H9 (cell line): ENCODE data around the gene TMEM171. TPM values are rescaled to one million over a fixed set of nuclear protein-coding genes. Genes with fewer than 3 reads are reported as not detected.

Experiments used
- DNase-seq: peaks from one replicate; pipeline ENCODE4 v3.0.0-alpha.2; 2017
- H2AFZ ChIP-seq: one replicate; pipeline ENCODE4 v1.6.1; 2013; ENCODE audit warnings: mild to moderate bottlenecking, low read length, control low read depth, moderate library complexity
- H2AK5ac ChIP-seq: 2 replicates; pipeline ENCODE4 v1.6.1; 2013; ENCODE audit warnings: low read length, control low read depth, mixed read lengths; ENCODE audit not compliant: insufficient read length
- H2BK120ac ChIP-seq: one replicate; pipeline ENCODE4 v1.6.1; 2013; ENCODE audit warnings: low read depth, mild to moderate bottlenecking, low read length, control low read depth, inconsistent platforms; ENCODE audit not compliant: poor library complexity, severe bottlenecking
- H2BK12ac ChIP-seq: 2 replicates; pipeline ENCODE4 v1.6.1; 2013; ENCODE audit warnings: low read length, control low read depth, mixed read lengths, low read depth; ENCODE audit not compliant: insufficient read length
- H2BK15ac ChIP-seq: 2 replicates; pipeline ENCODE4 v1.6.1; 2013; ENCODE audit warnings: low read depth, low read length, control low read depth
- H2BK20ac ChIP-seq: one replicate; pipeline ENCODE4 v1.6.1; 2013; ENCODE audit warnings: low read depth, mild to moderate bottlenecking, low read length, control low read depth, inconsistent platforms; ENCODE audit not compliant: poor library complexity, severe bottlenecking
- H2BK5ac ChIP-seq: 2 replicates; pipeline ENCODE4 v1.6.1; 2013; ENCODE audit warnings: low read length, control low read depth, mixed read lengths; ENCODE audit not compliant: insufficient read length
- H3K14ac ChIP-seq: 2 replicates; pipeline ENCODE4 v1.6.1; 2013; ENCODE audit warnings: low read length, control low read depth; ENCODE audit not compliant: insufficient read depth
- H3K18ac ChIP-seq: 2 replicates; pipeline ENCODE4 v1.6.1; 2013; ENCODE audit warnings: low read depth, mild to moderate bottlenecking, mixed read lengths, low read length, control low read depth; ENCODE audit not compliant: insufficient read length
- H3K23ac ChIP-seq: 2 replicates; pipeline ENCODE4 v1.6.1; 2013; ENCODE audit warnings: low read length, control low read depth, mixed read lengths, low read depth; ENCODE audit not compliant: insufficient read length
- H3K23me2 ChIP-seq: 2 replicates; pipeline ENCODE4 v1.6.1; 2013; ENCODE audit warnings: low read depth, mild to moderate bottlenecking, mixed read lengths, low read length, control low read depth; ENCODE audit not compliant: insufficient read length, poor library complexity, severe bottlenecking
- H3K27ac ChIP-seq: 2 replicates; pipeline ENCODE4 v1.5.1; 2013; ENCODE audit warnings: low read length, control low read depth, mixed read lengths, low read depth; ENCODE audit not compliant: insufficient read length
- H3K27me3 ChIP-seq: 2 replicates; pipeline ENCODE4 v1.6.1; 2013; ENCODE audit warnings: low read length, control low read depth, inconsistent platforms; ENCODE audit not compliant: insufficient read depth
- H3K4ac ChIP-seq: 2 replicates; pipeline ENCODE4 v1.6.1; 2013; ENCODE audit warnings: low read depth, mild to moderate bottlenecking, control low read depth, inconsistent platforms, low read length, moderate library complexity
- H3K4me1 ChIP-seq: 2 replicates; pipeline ENCODE4 v1.6.1; 2013; ENCODE audit warnings: low read length, control low read depth, inconsistent platforms; ENCODE audit not compliant: insufficient read depth
- H3K4me2 ChIP-seq: 2 replicates; pipeline ENCODE4 v1.6.1; 2013; ENCODE audit warnings: low read length, control low read depth, mixed read lengths; ENCODE audit not compliant: insufficient read length, insufficient read depth
- H3K56ac ChIP-seq: 2 replicates; pipeline ENCODE4 v1.6.1; 2013; ENCODE audit warnings: low read depth, mild to moderate bottlenecking, mixed read lengths, low read length, control low read depth; ENCODE audit not compliant: insufficient read length
- H3K79me1 ChIP-seq: 2 replicates; pipeline ENCODE4 v1.6.1; 2013; ENCODE audit warnings: low read depth, mild to moderate bottlenecking, moderate library complexity, low read length, control low read depth, inconsistent platforms; ENCODE audit not compliant: insufficient read depth, poor library complexity, severe bottlenecking
- H3K79me2 ChIP-seq: 2 replicates; pipeline ENCODE4 v1.6.1; 2013; ENCODE audit warnings: low read length, control low read depth, inconsistent platforms; ENCODE audit not compliant: insufficient read depth
- H3K9ac ChIP-seq: 2 replicates; pipeline ENCODE4 v1.6.1; 2013; ENCODE audit warnings: low read length, control low read depth, mixed read lengths; ENCODE audit not compliant: insufficient read length; ENCODE audit errors: extremely low read depth
- H3K9me3 ChIP-seq: one replicate; pipeline ENCODE4 v1.6.1; 2013; ENCODE audit warnings: low read depth, low read length, inconsistent platforms; ENCODE audit not compliant: control insufficient read depth
- H3T11ph ChIP-seq: one replicate; pipeline ENCODE4 v1.6.1; 2013; ENCODE audit warnings: mild to moderate bottlenecking, low read length, control low read depth, inconsistent platforms
- H4K20me1 ChIP-seq: one replicate; pipeline ENCODE4 v1.6.1; 2013; ENCODE audit not compliant: control insufficient read depth, insufficient read length, insufficient read depth
- H4K5ac ChIP-seq: 2 replicates; pipeline ENCODE4 v1.6.1; 2013; ENCODE audit warnings: low read depth, mild to moderate bottlenecking, mixed read lengths, low read length, control low read depth; ENCODE audit not compliant: insufficient read length
- H4K8ac ChIP-seq: replicated peaks from 2 replicates; pipeline ENCODE4 v1.6.1; 2013; ENCODE audit warnings: low read length, control low read depth, mixed read lengths, low read depth; ENCODE audit not compliant: insufficient read length
- H4K91ac ChIP-seq: 2 replicates; pipeline ENCODE4 v1.6.1; 2013; ENCODE audit warnings: low read depth, mild to moderate bottlenecking, moderate library complexity, mixed read lengths, low read length, control low read depth; ENCODE audit not compliant: insufficient read length
- H3K27ac Mint-ChIP-seq, 3 experiments: 2 replicates in 2 of 3; 3 replicates in 1 of 3; pipeline ENCODE4 v1.8.0; 2020 to 2021; ENCODE audit warnings: mixed read lengths in 3 of 3, mild to moderate bottlenecking in 1 of 3, moderate library complexity in 1 of 3
- H3K27me3 Mint-ChIP-seq: 2 replicates; pipeline ENCODE4 v1.8.0; 2021; ENCODE audit warnings: low read depth, mild to moderate bottlenecking, moderate library complexity, mixed read lengths
- H3K36me3 Mint-ChIP-seq, 3 experiments: 2 replicates in 2 of 3; 3 replicates in 1 of 3; pipeline ENCODE4 v1.8.0; 2020 to 2021; ENCODE audit warnings: low read depth in 3 of 3, mixed read lengths in 3 of 3; ENCODE audit not compliant: insufficient read depth in 1 of 3
- H3K4me1 Mint-ChIP-seq, 2 experiments: 2 replicates each; pipeline ENCODE4 v1.8.0; 2020; ENCODE audit warnings: mixed read lengths in 2 of 2
- H3K4me3 Mint-ChIP-seq, 2 experiments: 2 replicates in 1 of 2; 3 replicates in 1 of 2; pipeline ENCODE4 v1.8.0; 2020 to 2021; ENCODE audit warnings: mild to moderate bottlenecking in 2 of 2, mixed read lengths in 2 of 2, moderate library complexity in 1 of 2
- H3K9me3 Mint-ChIP-seq, 2 experiments: 2 replicates in 1 of 2; 3 replicates in 1 of 2; pipeline ENCODE4 v1.8.0; 2020; ENCODE audit warnings: mild to moderate bottlenecking in 2 of 2, mixed read lengths in 2 of 2, moderate library complexity in 1 of 2
- total RNA-seq: library from RNA; stranded (reverse); gene quantifications from 2 replicates; pipeline ENCODE4 v1.2.1, GENCODE V29; 2021
- TF ChIP-seq, protein P1 (sequence below): fragments of 200-600 bp; sonication (generic); conservative IDR thresholded peaks from 3 replicates; pipeline ENCODE4 v1.8.0; 2021; ENCODE audit warnings: antibody characterized with exemption, mild to moderate bottlenecking

The TMEM171 gene
- total RNA-seq, 1 experiment from 2014 or later = 0.42 TPM

GRCh38 chr5:73106335-73106734, 14.0 kb upstream of the TMEM171 start:
- no peak overlapping the region for H2AK5ac ChIP-seq
- H4K20me1 ChIP-seq = no peaks in the 10 kb centered on the region
- no peaks in the 10 kb centered on the region for H3K4me1 ChIP-seq
- H2BK12ac ChIP-seq = no peak overlapping the region
- H3K9me3 Mint-ChIP-seq = peaks cover 8% of the 10 kb centered on the region in 2 experiments; a peak in 4 of 5 replicates
- no peak overlapping the region for H3K27ac ChIP-seq
- no peak overlapping the region for H3T11ph ChIP-seq
- no peak overlapping the region for H3K4me3 Mint-ChIP-seq
- no peak overlapping the region for H2BK15ac ChIP-seq
- H3K23me2 ChIP-seq = no peaks in the 10 kb centered on the region
- H3K18ac ChIP-seq = no peak overlapping the region
- no peak overlapping the region for H3K27ac Mint-ChIP-seq
- H3K4me2 ChIP-seq = no peak overlapping the region
- no peaks in the 10 kb centered on the region for H3K79me2 ChIP-seq
- no peak overlapping the region for H4K5ac ChIP-seq
- no peak overlapping the region for H2AFZ ChIP-seq
- no peak overlapping the region for H3K14ac ChIP-seq
- H3K9me3 ChIP-seq = no peaks in the 10 kb centered on the region
- H3K4me1 Mint-ChIP-seq = no peaks in the 10 kb centered on the region
- H2BK20ac ChIP-seq = no peak overlapping the region
- no peak overlapping the region for H3K56ac ChIP-seq
- no peak overlapping the region for H4K8ac ChIP-seq
- no peaks in the 10 kb centered on the region for H3K27me3 Mint-ChIP-seq
- H2BK120ac ChIP-seq = no peak overlapping the region
- DNase-seq = no peak
- no peak overlapping the region for H2BK5ac ChIP-seq
- peaks cover 0 to 4% (median 0%) of the 10 kb centered on the region in 3 experiments; a peak in 1 of 7 replicates for H3K36me3 Mint-ChIP-seq
- no peak overlapping the region for H3K4ac ChIP-seq
- no peaks in the 10 kb centered on the region for H3K27me3 ChIP-seq
- TF ChIP-seq, protein P1, sequence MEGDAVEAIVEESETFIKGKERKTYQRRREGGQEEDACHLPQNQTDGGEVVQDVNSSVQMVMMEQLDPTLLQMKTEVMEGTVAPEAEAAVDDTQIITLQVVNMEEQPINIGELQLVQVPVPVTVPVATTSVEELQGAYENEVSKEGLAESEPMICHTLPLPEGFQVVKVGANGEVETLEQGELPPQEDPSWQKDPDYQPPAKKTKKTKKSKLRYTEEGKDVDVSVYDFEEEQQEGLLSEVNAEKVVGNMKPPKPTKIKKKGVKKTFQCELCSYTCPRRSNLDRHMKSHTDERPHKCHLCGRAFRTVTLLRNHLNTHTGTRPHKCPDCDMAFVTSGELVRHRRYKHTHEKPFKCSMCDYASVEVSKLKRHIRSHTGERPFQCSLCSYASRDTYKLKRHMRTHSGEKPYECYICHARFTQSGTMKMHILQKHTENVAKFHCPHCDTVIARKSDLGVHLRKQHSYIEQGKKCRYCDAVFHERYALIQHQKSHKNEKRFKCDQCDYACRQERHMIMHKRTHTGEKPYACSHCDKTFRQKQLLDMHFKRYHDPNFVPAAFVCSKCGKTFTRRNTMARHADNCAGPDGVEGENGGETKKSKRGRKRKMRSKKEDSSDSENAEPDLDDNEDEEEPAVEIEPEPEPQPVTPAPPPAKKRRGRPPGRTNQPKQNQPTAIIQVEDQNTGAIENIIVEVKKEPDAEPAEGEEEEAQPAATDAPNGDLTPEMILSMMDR = no peak
- H4K91ac ChIP-seq = no peak overlapping the region
- no peak overlapping the region for H3K23ac ChIP-seq
- no peaks in the 10 kb centered on the region for H3K79me1 ChIP-seq
- no peak overlapping the region for H3K9ac ChIP-seq
